GM21576 (cell line): Measurements from ENCODE around the gene ABCG8.

Source experiments
- ATAC-seq: cut with Tn5 transposase; IDR thresholded peaks from one replicate; pipeline ENCODE4 v1.9.1; 2021; ENCODE audit warnings: mild to moderate bottlenecking, moderate library complexity; ENCODE audit not compliant: unreplicated experiment

Gene ABCG8

GRCh38 chr2:43825841-43826240 is 12.9 kb upstream of the ABCG8 start:
- no peak for ATAC-seq

- no peak for ATAC-seq
Measured at GRCh38 chr2:43826305-43827250, 12.2 kb upstream of the ABCG8 start.

GRCh38 chr2:43831543-43832294 is 7.1 kb upstream of the ABCG8 start:
- no peak for ATAC-seq

- ATAC-seq: no peak
Measured at GRCh38 chr2:43832457-43832856, 6.3 kb upstream of the ABCG8 start.

- ATAC-seq: no peak
Measured at GRCh38 chr2:43837033-43837432, 1.7 kb upstream of the ABCG8 start.

GRCh38 chr2:43837831-43838559 is 776 bp upstream of the ABCG8 start:
- no peak for ATAC-seq

GRCh38 chr2:43839776-43840564 is 1.2 kb downstream of the ABCG8 start:
- no peak for ATAC-seq

GRCh38 chr2:43840965-43841364 is 2.2 kb downstream of the ABCG8 start:
- ATAC-seq: no peak

GRCh38 chr2:43841949-43842865 is 3.4 kb downstream of the ABCG8 start:
- no peak for ATAC-seq

GRCh38 chr2:43842866-43843226 is 4.1 kb downstream of the ABCG8 start:
- ATAC-seq: no peak

GRCh38 chr2:43845181-43845580 is 6.4 kb downstream of the ABCG8 start:
- no peak for ATAC-seq

GRCh38 chr2:43846140-43846793 is 7.5 kb downstream of the ABCG8 start:
- ATAC-seq: no peak

GRCh38 chr2:43848214-43848613 is 9.4 kb downstream of the ABCG8 start:
- no peak for ATAC-seq

GRCh38 chr2:43851011-43851980 is 12.5 kb downstream of the ABCG8 start:
- ATAC-seq: no peak

- ATAC-seq: no peak
Measured at GRCh38 chr2:43852196-43852730, 13.5 kb downstream of the ABCG8 start.

GRCh38 chr2:43853141-43854081 is 14.6 kb downstream of the ABCG8 start:
- ATAC-seq: no peak
